Measurements from ENCODE around the gene PRR5.

DNA sequence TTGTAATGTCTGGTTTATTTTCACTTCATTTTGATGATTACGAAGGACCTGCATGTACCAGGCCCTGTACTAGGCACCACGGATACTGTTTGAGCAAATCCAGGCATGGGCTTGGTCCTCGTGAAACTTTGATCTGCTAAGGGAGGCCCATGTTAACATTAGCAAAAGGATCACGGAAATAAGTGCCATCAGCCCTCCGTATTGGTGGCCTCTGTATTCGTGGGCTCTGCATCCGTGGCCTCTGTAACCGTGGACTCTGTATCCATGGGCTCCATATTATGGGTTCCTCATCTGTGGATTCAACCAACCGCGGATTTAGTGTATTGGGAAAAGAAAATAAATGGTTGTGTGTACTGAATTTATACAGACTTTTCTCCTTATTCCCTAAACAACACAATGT is 59.0 kb downstream of the PRR5 start:
- TF ChIP-seq, protein P1, sequence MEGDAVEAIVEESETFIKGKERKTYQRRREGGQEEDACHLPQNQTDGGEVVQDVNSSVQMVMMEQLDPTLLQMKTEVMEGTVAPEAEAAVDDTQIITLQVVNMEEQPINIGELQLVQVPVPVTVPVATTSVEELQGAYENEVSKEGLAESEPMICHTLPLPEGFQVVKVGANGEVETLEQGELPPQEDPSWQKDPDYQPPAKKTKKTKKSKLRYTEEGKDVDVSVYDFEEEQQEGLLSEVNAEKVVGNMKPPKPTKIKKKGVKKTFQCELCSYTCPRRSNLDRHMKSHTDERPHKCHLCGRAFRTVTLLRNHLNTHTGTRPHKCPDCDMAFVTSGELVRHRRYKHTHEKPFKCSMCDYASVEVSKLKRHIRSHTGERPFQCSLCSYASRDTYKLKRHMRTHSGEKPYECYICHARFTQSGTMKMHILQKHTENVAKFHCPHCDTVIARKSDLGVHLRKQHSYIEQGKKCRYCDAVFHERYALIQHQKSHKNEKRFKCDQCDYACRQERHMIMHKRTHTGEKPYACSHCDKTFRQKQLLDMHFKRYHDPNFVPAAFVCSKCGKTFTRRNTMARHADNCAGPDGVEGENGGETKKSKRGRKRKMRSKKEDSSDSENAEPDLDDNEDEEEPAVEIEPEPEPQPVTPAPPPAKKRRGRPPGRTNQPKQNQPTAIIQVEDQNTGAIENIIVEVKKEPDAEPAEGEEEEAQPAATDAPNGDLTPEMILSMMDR (conservative IDR thresholded peaks at IDR 0.05; ENCODE audit: low read length) = no peak
- TF ChIP-seq EZH2phosphoT487 (IDR thresholded peaks at IDR 0.05; ENCODE audit: borderline replicate concordance, low read depth, low read length) = no peak
